ENCODE data around the gene GUCA2B.

The GUCA2B gene
- 0 reads per million in 4 donors for total RNA-seq

DNA sequence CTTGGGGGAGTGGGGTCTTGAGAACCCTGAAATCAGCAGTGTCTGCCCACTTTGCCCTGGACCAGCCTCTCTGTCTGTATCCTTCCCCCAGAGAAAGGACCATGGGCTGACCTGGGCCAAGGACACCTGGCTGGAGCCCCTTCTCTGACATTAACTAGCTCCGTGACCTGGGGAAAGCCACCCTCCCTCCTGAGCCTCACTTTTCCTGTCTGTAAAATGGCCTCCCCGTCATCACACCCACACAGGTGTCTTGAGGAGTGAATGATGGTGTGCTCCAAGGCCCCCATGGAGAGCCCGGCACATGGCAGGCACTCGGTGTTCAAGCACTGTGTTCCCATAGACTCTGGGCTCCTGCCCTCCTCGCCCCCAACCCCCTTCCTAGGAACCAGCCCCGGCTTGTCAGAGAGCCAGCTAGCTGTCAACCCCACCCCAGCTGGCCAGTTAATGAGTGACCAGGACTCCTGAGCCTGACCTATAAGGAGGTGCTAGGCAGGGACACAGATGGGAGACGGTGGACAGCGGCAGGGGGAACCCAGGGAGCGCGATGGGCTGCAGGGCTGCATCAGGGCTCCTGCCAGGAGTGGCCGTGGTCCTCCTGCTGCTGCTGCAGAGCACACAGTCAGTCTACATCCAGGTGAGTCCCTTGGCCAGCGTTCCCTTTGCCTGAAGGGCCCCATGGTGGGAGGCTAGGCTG lies at the start of gene GUCA2B:
GUCA2B (plus strand) TSS at position 504 of the 694 bp plus-strand sequence; CDS start at position 545, 41 bp downstream.
- no peak for DNase-seq

DNA sequence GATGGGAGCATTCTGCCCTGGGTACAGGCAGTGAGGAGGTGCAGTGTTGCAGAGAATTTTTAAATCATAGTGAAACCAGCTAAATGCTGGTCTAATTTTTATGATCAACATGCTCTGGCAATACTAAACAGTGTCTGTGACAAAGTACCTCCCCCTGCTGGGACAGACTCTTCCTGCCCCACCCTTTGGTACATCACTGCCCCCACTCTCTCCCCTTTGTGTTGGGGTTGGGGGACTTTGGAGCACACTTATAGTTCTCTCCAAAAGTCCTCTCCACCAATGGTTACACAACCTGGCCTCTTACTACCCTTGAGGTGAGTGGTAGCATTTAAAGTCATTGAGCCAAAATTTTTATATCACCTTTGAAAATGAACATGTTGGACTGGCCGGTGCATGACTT lies 48.2 kb upstream of the GUCA2B start:
- DNase-seq = no peak

- no peak for DNase-seq
Measured at GRCh38 chr1:42108309-42108708, 44.9 kb upstream of the GUCA2B start.

DNA sequence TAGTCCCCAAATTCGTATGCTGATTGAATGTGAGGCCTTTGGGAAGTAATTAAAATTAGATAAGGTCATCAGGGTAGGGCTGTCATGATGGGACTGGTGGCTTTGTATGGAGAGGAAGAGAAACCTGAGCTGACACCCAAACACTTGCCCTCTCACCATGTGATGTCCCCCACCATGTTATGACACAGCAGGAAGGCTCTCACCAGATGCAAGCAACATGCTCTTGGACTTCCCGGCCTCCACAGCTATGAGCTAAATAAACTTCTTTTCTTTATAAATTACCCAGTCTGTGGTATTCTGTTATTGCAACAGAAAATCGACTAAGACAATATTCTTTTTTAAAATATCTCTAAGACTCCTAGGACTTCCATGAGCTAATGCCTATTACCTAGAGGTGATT lies 43.6 kb upstream of the GUCA2B start:
- no peak for DNase-seq

GRCh38 chr1:42114229-42114628 lies 39.0 kb upstream of the GUCA2B start:
- DNase-seq = no peak

- DNase-seq = no peak
Measured at GRCh38 chr1:42117214-42117613, 36.0 kb upstream of the GUCA2B start.

DNA sequence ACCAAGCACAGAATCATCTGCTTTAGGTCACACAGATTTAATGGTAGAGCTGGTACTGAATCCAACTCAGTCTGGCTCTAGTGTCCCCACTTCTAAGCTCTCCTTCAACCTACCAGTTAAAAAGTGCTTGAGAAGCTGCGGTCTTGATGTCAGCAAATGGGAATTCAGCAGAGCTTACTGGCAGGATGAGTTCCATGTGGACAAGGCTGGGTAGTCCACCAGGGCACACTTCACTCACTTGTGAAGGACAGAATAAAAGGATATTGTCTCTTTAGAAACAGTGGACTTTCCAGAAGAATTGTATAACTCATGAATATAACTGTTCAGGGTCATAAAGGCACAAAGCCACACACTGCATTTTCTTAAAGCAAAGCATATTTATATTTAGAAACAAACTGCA lies 35.1 kb upstream of the GUCA2B start:
- no peak for DNase-seq

- no peak for DNase-seq
Measured at GRCh38 chr1:42122408-42122807, 30.8 kb upstream of the GUCA2B start.

- no peak for DNase-seq
Measured at GRCh38 chr1:42125552-42125951, 27.7 kb upstream of the GUCA2B start.

- DNase-seq = no peak
Measured at GRCh38 chr1:42127767-42128166, 25.4 kb upstream of the GUCA2B start.

GRCh38 chr1:42128499-42128898 lies 24.7 kb upstream of the GUCA2B start:
- no peak for DNase-seq

- no peak for DNase-seq
Measured at GRCh38 chr1:42128964-42129363, 24.2 kb upstream of the GUCA2B start.

- no peak for DNase-seq
Measured at GRCh38 chr1:42130061-42130660, 23.0 kb upstream of the GUCA2B start.

DNA sequence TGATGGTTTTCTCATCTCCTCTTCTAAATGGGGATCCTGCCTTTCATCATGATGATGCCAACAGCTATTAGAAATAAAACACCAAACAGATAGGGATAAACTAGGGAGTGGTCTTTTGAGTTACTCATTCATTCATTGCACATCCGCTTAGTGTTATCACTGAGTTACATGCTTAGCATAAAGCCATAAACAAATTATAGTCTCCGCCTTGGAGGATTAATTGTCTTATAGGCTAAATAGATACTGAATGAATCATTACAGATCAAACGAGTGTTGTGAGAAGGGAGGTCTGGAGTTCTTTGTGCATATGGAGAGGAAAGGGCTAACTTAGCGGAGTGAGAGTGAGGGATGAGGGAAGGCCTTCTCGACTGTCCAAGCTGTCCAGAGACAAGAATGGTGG lies 19.8 kb upstream of the GUCA2B start:
- no peak for DNase-seq

GRCh38 chr1:42133809-42134526 lies 19.2 kb upstream of the GUCA2B start:
- no peak for DNase-seq

GRCh38 chr1:42135426-42135825 lies 17.8 kb upstream of the GUCA2B start:
- no peak for DNase-seq

GRCh38 chr1:42136466-42136865 lies 16.7 kb upstream of the GUCA2B start:
- DNase-seq = no peak

DNA sequence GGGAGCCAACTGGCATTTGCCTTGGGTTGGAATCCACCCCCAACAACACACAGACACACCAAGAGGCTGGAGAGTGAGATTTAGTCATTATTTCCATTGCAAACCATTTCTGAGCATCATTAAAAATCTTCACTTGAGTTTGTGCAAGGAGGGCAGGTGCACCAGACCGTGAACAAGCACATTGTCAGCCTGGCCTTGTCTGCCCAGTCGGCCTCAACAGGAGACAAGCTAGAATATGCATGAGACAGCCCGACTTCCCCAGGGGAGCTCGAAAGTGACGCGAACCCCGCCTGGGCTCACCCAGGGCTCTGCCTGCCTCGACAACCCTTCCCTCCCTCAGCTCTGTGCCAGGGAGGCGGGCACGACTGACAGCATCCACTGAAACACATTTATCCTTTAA lies 15.4 kb upstream of the GUCA2B start:
- DNase-seq = no peak

DNA sequence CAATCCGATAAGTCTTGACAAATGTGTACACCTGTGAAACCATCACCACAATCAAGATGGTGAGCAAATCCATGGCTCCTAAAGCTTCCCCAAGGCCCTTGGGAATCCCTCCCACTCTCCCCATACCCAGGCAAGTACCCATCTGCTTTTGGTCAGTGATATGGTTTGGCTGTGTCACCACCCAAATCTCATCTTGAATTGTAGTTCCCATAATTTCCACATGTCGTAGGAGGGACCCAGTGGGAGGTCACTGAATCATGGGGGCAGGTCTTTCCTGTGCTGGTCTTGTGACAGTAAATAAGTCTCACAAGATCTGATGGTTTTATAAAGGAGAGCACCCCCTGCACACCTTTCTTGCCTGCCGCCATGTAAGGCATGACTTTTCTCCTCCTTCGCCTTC lies 14.6 kb upstream of the GUCA2B start:
- no peak for DNase-seq

DNA sequence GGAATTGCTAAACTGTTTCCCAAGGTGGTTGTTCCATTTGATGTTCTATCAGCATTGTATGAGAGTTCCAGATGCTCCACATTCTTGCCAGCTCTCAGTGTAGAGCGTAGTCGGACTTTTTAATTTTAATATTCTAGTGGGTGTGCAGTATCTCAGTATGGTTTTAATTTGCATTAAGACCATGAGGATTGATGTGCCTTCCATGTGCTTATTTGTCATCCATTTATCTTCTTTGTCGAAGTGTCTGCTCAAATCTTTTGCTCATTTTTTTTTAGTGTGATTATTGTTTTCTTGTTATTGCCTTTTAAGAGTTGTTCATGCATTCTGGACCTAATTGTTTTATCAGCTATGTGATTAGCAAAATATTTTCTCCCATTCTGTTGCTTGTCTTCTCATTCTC lies 13.8 kb upstream of the GUCA2B start:
- DNase-seq = no peak

GRCh38 chr1:42140191-42140590 lies 13.0 kb upstream of the GUCA2B start:
- no peak for DNase-seq

- DNase-seq = no peak
Measured at GRCh38 chr1:42141978-42142377, 11.2 kb upstream of the GUCA2B start.

- DNase-seq = no peak
Measured at GRCh38 chr1:42142894-42143675, 10.1 kb upstream of the GUCA2B start.

Data from T-helper 1 cell (primary cell).